A673 (cell line): ENCODE measurements around the gene YOD1.

Source experiments
- CTCF ChIP-seq: fragments of 300-800, 200-600 bp; sonication (generic); conservative IDR thresholded peaks from 2 replicates; pipeline ENCODE4 v1.5.1; 2017; ENCODE audit warnings: low read depth, mild to moderate bottlenecking, antibody characterized with exemption, low read length, moderate library complexity, mixed read lengths
- EZH2 ChIP-seq: fragments of 200-600 bp; sonication (generic); IDR thresholded peaks from 2 replicates; pipeline ENCODE4 v1.6.1; 2017; ENCODE audit warnings: borderline replicate concordance, low read depth, mild to moderate bottlenecking, mixed read lengths, antibody characterized with exemption, low read length; ENCODE audit not compliant: poor library complexity, severe bottlenecking

DNA sequence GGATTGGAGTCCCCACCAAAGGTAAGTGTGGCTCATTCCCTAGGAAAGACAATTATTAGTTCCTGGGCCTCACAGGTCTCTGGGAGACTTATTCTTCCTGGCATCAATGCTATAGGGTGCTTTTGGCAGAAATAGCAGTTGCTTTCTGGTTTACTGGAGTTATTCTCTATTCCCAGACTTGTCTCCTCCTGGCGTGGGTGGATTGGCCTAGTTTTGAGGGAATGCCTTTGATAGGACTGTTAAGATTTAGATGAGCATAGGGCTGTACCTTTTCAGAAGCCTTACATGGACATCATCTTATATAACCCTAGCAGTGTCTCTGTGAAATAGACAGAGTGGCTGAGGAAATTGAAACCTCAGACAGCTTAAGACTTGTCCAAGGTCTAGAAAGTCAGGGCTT lies 11.1 kb upstream of the YOD1 start:
- TF ChIP-seq EZH2: no peak
- TF ChIP-seq CTCF: no peak
